Small intestine (tissue), 7 donors: ENCODE data around the gene SPINT2. TPM values are rescaled to one million over a fixed set of nuclear protein-coding genes. Genes with fewer than 3 reads are reported as not detected.
"Not testable (repeated sequence)": the region's sequence is repeated elsewhere in the genome, so short reads cannot be mapped to it uniquely, and the experiment has no call there.

Experiments
- DNase-seq, 2 donors: peaks; one replicate each; pipeline versions ENCODE4 v3.0.0 to v3.0.0-alpha.2; 2013
- FAIRE-seq: peaks from 2 replicates; lab custom pipeline; 2012; peaks lifted over from hg19 to GRCh38; lab: Jason Lieb, UNC
- H3K27ac ChIP-seq, 3 donors: one replicate each; pipeline ENCODE4 v1.5.1; 2013; ENCODE audit warnings: low read length in 2 of 3, mild to moderate bottlenecking in 2 of 3, control low read depth in 1 of 3, inconsistent platforms in 1 of 3, low read depth in 1 of 3, moderate library complexity in 1 of 3
- H3K27me3 ChIP-seq, 3 donors: one replicate each; pipeline ENCODE4 v1.6.1; 2013; ENCODE audit warnings: low read length in 3 of 3, inconsistent platforms in 1 of 3; ENCODE audit not compliant: control insufficient read depth in 3 of 3, insufficient read depth in 3 of 3
- H3K36me3 ChIP-seq, 3 donors: one replicate each; pipeline ENCODE4 v1.6.1; 2013; ENCODE audit warnings: low read length in 3 of 3, inconsistent platforms in 1 of 3, low read depth in 1 of 3, mild to moderate bottlenecking in 1 of 3, moderate library complexity in 1 of 3; ENCODE audit not compliant: control insufficient read depth in 3 of 3, insufficient read depth in 2 of 3
- H3K4me1 ChIP-seq, 3 donors: one replicate each; pipeline ENCODE4 v1.6.1; 2013; ENCODE audit warnings: low read length in 2 of 3, inconsistent platforms in 1 of 3, low read depth in 1 of 3, mild to moderate bottlenecking in 1 of 3, moderate library complexity in 1 of 3; ENCODE audit not compliant: control insufficient read depth in 3 of 3, insufficient read depth in 2 of 3
- H3K4me3 ChIP-seq, 3 donors: one replicate each; pipeline ENCODE4 v1.5.1; 2013; ENCODE audit warnings: low read length in 3 of 3, control low read depth in 1 of 3, inconsistent platforms in 1 of 3, low read depth in 1 of 3, mild to moderate bottlenecking in 1 of 3, moderate library complexity in 1 of 3
- H3K9me3 ChIP-seq, 2 donors: one replicate each; pipeline ENCODE4 v1.6.1; 2013; ENCODE audit warnings: low read depth in 1 of 2, low read length in 1 of 2; ENCODE audit not compliant: control insufficient read depth in 2 of 2, insufficient read depth in 1 of 2
- WGBS, 3 donors: extraction: QIAGEN DNeasy Blood & Tissue Kit; methylation state at CpG; one replicate each; pipeline ENCODE4 v1.1.7; 2013; 5-methylcytosine and 5-hydroxymethylcytosine counted together
- polyA plus RNA-seq, 4 donors: library from polyadenylated mRNA; stranded (reverse) in 3 of 4; unstranded in 1 of 4; fragments of 200-250 nt in 3 of 4; fragments of 120-200 nt in 1 of 4; gene quantifications; one replicate each; pipeline versions ENCODE4 v1.2.1 to v1.2.3, GENCODE V29; 2013
- donor health status: healthy with polysubstance abuse.
- donor health status: control.
- donor health status: control.
- donor health status: Bipolar disorder and iron deficiency.
- donor health status: healthy.

Gene SPINT2
- polyA plus RNA-seq, 4 donors: 263 to 450 (median 424) TPM

DNA sequence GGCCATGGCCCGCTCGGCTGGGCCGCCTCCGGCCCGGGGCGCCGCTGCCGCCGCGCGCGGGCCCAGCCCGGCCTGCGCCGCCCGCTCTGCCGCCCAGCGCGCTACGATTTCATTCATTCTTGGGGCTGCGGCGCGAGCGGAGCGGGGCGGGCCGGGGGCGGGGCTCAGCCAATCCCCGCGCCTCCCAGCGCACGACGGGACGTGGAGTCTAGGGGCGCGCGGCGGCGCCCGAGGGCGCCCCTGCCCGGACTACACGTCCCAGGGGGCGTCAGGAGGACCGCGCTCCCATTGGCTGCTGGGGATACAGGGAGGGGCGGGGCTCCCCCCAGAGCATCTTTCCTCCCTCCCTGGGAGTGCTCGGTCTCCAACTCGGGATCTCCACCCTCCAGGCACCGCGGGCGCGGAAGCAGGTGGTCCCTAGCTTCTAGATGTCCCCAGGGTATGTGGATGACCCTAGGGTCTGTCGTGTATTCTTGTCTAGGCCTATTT, 34.7 kb upstream of the SPINT2 start:
- Histone ChIP-seq H3K27ac (no peak overlapping the region), H3K4me1 (peaks cover 3 to 8% (median 3%) of the 10 kb centered on the region in 3 donors), H3K27me3 (peaks cover 8 to 53% (median 27%) of the 10 kb centered on the region in 3 donors), H3K4me3 (peak overlapping the region in 1 of 3 donors; percentile 16), H3K9me3 (no peaks in the 10 kb centered on the region), H3K36me3 (no peaks in the 10 kb centered on the region)
- DNase-seq: peak; percentile 37 to 74
- no peak for FAIRE-seq
- WGBS, 3 donors: 1 to 3% (median 1%) methylated on average over 18 to 54 of the region's 54 CpGs

DNA sequence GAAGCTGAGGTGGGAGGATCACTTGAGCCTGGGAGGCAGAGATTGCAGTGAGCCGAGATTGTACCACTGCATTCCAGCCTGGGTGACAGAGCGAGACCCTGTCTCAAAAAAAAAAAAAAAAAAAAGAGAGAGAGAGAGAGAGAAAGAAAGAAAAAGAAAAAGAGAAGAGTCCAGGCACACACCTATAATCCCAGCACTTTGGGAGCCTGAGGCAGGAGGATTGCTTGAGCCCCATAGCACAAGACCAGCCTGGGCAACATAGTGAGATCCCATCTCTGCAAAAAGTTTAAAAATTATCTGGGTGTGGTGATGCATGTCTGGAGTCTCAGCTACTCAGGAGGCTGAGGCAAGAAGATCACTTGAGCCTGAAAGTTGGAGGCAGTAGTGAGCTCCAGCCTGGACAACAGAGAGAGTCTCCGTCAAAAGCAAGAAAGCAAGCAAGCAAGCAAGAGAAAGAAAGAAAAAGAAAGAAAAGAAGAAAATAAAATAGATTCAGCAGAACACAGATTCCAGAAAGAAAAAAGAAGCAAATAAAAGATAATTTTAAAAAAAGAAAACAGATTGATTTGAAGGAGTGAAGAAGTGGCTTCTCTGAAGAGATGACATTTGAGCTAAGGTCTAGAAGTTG, 33.8 kb upstream of the SPINT2 start:
- H3K4me1 ChIP-seq, H3K4me3 ChIP-seq, DNase-seq, H3K9me3 ChIP-seq, H3K27ac ChIP-seq, FAIRE-seq, H3K36me3 ChIP-seq: not testable (repeated sequence)
- WGBS, 3 donors: 43 to 81% (median 72%) methylated on average over 2 to 3 of the region's 3 CpGs
- peaks cover 8 to 52% (median 27%) of the 10 kb centered on the region in 3 donors for H3K27me3 ChIP-seq

DNA sequence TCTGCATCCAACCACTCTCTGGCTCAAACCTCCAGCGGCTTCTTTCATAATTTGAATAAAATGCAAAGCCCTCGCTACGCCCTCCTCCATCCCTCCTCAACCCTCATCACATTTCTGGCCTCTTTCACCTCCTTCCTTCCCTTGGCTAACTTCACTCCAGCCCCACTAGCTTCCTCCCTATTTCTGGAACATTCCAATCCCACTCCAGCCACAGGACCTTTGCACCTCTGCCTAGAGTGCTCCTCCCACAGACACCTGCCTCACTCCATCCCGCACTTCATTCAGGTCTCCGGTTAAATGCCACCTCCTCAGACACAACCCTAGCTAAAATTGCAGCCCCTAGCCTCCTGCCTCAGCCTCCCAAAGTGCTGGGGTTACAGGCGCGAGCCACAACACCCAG, 32.5 kb upstream of the SPINT2 start:
- Histone ChIP-seq H3K27me3 (peaks cover 8 to 46% (median 20%) of the 10 kb centered on the region in 3 donors), H3K9me3 (no peaks in the 10 kb centered on the region), H3K36me3 (no peaks in the 10 kb centered on the region), H3K4me3 (no peak overlapping the region), H3K4me1 (peaks cover 3 to 8% (median 3%) of the 10 kb centered on the region in 3 donors), H3K27ac (no peak overlapping the region)
- FAIRE-seq: no peak
- WGBS, 3 donors: 75 to 87% (median 84%) methylated on average over 7 of the region's 7 CpGs
- DNase-seq: no peak

DNA sequence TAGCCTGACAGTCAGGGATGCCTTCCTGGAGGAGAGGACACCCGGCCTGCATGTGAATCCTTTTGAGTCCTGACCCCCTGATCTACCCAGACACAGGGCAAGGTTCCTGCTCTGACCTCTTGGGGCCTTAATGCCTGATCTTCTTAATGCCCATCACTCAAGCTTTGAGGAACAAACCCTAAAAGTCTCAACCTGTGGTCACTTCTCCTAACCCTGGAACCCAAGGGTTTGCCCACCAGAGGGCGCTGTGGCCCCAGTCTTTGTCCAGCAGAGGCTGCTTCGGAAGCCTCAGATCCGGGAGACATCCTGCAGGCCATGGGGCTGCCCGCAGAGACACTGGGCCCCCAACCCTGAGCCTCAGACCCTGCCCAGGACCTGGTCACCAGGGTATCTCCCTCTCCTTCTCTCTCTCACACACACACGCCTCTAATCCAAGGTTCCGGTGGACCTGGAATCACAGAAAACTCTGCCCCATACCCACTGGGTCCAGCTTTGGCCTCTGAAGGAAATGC, 30.6 kb upstream of the SPINT2 start:
- WGBS, 3 donors: 24 to 29% (median 27%) methylated on average over 6 to 7 of the region's 7 CpGs
- Histone ChIP-seq H3K27me3 (peaks cover 5 to 30% (median 8%) of the 10 kb centered on the region in 3 donors), H3K4me3 (no peak overlapping the region), H3K27ac (no peak overlapping the region), H3K4me1 (peaks cover under 1 to 5% (median 3%) of the 10 kb centered on the region in 3 donors), H3K9me3 (no peaks in the 10 kb centered on the region), H3K36me3 (no peaks in the 10 kb centered on the region)
- peak; percentile 74 to 81 for DNase-seq
- FAIRE-seq: no peak

DNA sequence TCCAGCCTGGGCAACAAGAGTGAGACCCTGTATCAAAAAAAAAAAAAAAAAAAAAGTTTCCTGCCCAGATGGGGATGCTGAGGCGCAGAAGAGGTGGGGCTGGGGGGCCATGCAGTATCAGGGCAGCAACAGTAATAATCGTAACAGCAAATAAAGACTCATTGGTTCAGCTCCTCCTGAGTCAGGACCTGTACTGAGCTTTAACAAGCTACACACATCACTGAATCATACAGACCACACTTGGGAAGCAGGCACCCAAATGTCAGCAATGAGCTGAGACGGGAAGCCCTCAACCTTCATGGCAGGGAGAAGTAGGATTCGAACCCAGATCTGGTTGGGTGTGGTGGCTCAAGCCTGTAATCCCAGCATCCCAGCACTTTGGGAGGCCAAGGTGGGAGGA, 29.8 kb upstream of the SPINT2 start:
- no peaks in the 10 kb centered on the region for H3K36me3 ChIP-seq
- no peak overlapping the region for H3K27ac ChIP-seq
- FAIRE-seq: no peak
- peaks cover 3 to 24% (median 5%) of the 10 kb centered on the region in 3 donors for H3K27me3 ChIP-seq
- no peaks in the 10 kb centered on the region for H3K4me1 ChIP-seq
- WGBS, 3 donors: 89 to 95% (median 94%) methylated on average over 4 of the region's 4 CpGs
- no peak for DNase-seq
- no peaks in the 10 kb centered on the region for H3K9me3 ChIP-seq
- H3K4me3 ChIP-seq: no peak overlapping the region

DNA sequence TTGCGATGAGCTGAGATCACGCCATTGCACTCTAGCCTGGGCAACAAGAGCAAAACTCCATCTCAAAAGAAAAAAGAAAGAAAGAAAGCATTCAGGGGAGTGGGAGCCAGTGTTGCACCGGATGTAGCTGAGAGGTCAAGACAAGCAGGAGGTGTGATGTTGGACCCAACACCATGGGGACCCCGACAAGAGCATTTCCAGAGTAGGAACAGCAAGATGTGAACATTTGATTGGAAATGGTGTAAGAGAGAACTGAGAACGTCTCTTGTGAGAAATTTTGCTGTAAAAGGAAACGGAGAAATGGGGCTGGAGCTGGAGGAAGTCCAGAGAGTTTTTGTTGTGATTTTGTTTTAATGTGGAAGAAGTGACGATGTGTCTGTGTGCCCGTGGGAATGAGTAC, 24.6 kb upstream of the SPINT2 start:
- H3K27me3 ChIP-seq: peaks cover 0 to 3% (median 0%) of the 10 kb centered on the region in 3 donors
- FAIRE-seq (no peak), DNase-seq (no peak)
- H3K9me3 ChIP-seq: no peaks in the 10 kb centered on the region
- peaks cover 0 to 8% (median 0%) of the 10 kb centered on the region in 3 donors for H3K4me1 ChIP-seq
- no peaks in the 10 kb centered on the region for H3K36me3 ChIP-seq
- H3K4me3 ChIP-seq: no peak overlapping the region
- H3K27ac ChIP-seq: no peak overlapping the region
- WGBS, 3 donors: 67 to 75% (median 74%) methylated on average over 8 of the region's 8 CpGs

DNA sequence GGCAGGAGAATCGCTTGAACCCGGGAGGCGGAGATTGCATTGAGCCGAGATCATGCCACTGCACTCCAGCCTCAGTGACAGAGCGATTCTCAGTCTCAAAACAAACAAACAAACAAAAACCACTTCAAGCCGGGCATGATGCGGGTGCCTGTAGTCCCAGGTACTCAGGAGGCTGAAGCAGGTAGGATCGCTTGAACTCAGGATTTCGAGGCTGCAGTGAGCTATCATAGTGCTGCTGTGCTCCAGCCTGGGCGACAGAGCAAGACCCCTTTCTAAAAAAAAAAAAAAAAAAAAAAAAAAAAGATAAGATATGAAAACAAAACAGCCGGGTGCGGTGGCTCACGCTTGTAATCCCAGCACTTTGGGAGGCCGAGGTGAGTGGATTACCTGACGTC, 21.1 kb upstream of the SPINT2 start:
- peaks cover 0 to 1% (median 0%) of the 10 kb centered on the region in 3 donors for H3K36me3 ChIP-seq
- WGBS, 3 donors: 45 to 66% (median 53%) methylated on average over 14 to 15 of the region's 15 CpGs
- H3K4me1 ChIP-seq: peaks cover 0 to 18% (median 0%) of the 10 kb centered on the region in 3 donors
- no peak overlapping the region for H3K27ac ChIP-seq
- no peaks in the 10 kb centered on the region for H3K27me3 ChIP-seq
- peak overlapping the region in 1 of 3 donors; percentile 25 for H3K4me3 ChIP-seq
- no peaks in the 10 kb centered on the region for H3K9me3 ChIP-seq
- DNase-seq (no peak), FAIRE-seq (no peak)

DNA sequence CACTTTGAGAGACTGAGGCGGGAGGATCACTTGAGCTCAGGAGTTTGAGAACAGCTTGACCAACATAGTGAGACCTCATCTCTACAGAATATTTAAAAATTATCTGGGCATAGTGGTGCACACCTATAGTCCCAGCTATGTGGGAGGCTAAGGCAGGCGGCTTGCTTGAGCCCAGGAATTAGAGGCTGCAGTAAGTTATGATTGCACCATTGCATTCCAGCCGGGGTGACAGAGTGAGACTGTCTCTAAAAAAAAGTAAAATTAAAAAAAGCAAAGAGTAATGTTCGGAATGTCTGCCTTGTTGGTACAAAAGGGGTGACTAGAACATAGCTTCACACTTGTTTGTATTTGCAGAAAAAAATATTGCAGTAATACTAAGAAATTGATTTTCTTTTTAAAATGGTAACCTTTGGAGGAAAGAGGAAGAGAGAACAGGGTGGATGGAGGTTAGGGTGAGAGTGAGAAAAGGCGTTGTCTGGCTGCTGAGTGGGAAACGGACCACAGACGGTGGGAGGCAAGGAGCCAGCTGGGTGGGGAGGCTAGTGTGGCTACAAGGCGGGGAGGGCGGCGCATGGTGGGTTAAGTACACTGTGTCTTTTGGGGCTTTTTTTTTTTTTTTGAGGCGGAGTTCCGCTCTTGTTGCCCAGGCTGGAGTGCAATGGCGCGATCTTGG, 18.4 kb upstream of the SPINT2 start:
- FAIRE-seq: no peak
- H3K27me3 ChIP-seq: no peaks in the 10 kb centered on the region

More for the DNA sequence above, 18.4 kb upstream of the SPINT2 start:
- H3K9me3 ChIP-seq: peaks cover 0 to 4% of the 10 kb centered on the region in 2 donors
- H3K4me3 ChIP-seq: no peak overlapping the region
- peaks cover 0 to 4% (median 0%) of the 10 kb centered on the region in 3 donors for H3K36me3 ChIP-seq
- DNase-seq: no peak
- peak overlapping the region in 1 of 3 donors; percentile 40 for H3K27ac ChIP-seq
- H3K4me1 ChIP-seq: peaks cover 0 to 34% (median 2%) of the 10 kb centered on the region in 3 donors
- WGBS, 3 donors: 63 to 79% (median 74%) methylated on average over 12 to 14 of the region's 14 CpGs
